AG08395 (cell line): ENCODE measurements around the gene SLC6A6.

Source experiments
- DNase-seq: peaks from one replicate; pipeline ENCODE4 v3.0.0; 2012; ENCODE audit warnings: mixed read lengths, low spot score

The SLC6A6 gene

DNA sequence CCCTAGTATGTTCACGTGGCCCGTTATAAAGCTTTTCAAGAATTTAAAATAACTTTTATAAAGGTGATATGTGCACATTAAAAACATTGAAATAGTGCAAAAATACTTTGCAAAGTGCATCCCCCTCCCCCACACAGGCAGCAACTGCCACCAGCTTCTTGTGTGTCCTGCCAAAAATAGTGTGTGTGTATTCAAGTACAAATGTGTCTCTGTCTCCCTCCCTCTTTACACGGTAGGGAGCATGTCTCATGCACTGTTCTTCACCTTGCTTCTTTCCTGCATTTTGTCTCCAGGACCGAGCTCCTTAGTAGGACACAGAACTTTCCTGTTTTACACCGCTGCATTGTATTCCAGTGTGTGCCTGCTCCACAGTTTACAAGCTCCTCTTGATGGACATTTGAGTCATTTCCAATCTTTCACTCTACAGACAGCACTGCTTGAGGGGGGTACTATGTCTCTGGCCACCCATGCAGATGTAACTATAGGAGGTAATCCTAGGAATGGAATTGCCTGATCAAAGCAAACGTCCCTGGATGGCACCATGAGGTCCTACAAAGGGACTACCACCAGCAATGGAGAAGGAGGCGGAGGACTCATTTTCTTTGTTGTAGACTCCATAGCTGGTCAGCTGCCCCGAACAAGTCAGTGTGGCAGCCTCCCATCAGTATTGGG is 52.4 kb downstream of the SLC6A6 start:
- no peak for DNase-seq

DNA sequence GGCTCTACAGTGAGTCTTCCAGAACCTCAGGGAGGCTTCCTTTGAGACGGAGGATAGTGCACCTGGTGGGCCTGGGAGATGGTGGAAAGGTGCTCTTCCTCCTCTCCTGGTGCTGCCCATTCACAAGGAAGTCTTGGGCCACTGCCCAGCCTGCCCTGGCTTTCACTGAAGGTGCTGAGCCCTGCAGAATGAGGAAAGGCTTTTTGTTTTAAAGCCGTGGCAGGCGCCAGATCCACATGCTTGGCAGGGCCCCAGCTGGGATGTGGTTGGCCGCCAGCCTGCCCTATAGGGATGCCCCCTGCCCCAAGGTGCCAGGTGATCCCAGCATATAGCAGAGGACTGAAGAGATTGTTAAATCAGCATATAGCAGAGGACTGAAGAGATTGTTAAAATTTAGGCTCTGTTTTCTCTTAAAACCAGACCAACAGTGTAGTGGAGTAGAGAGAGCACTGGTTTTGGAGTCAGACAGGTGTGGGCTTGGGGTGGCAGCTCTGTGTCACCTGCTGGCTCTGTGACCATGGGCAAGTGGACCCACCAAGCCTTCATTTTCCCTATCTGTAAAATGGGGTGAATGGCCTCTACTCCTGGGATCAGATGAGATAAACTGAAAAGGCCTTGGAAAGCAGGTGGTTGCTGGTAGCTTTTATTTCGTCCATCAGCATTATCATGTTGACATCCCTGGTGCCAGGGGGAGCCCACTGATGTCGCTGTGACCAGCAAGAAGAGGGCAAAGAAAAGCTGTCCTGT is 53.3 kb downstream of the SLC6A6 start:
- no peak for DNase-seq

DNA sequence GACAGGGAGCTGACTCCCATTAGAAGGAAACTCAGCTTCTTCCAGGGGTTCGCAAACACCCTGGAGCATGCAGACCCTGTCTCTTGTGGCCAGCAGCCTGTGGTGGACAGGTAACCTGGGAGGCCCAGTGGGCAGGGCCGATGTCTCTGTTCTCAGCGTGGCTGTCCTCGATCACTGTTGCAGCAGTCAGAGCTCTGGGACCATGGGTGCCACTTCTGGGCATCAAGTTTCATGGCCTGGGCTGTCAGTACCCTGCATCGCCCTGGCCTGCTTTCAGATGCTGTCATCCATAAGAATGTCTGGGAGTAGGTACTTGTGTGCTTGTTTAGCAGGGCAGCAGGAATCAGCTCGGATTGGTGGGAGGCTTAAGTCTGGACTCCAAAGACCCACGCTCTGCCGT is 54.4 kb downstream of the SLC6A6 start:
- no peak for DNase-seq

DNA sequence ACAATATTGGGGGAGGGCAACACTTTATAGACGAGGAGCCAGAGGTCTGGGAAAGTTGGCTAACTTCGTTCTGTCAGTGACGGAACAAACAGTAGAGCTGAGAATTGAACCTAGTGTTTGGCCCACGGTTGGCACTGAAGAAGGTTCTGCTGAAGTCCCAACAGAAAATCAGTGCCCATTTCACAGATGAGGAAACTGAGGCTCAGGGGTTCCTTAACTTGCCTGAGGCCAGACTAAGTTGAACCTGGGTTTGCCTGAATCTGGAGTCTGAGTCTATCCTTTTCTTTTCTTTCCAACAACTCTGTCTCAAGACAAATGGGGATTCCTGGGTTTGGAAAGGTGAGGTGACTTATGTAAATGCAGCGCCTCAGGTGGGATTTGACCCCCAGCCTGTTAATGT is 55.1 kb downstream of the SLC6A6 start:
- no peak for DNase-seq

DNA sequence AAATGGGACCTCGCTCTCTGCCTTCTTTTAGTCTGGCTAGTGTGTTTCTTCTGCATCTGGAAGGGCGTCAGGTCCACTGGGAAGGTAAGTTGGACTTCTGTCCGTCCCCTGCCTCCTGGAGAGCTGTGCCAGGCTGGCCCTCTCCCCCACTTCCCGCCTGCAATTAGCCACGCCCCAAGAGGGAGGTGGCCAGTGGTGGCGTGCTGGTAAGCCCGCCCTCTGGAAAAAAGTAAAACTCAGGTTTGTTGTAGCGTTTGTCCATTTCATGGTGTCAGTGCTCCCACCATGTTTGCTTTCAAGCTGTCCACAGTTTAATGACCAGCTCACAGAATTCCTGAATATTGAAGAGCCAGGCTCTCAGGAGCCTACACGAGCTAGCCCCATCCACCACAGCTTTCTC is 55.6 kb downstream of the SLC6A6 start:
- DNase-seq: no peak

DNA sequence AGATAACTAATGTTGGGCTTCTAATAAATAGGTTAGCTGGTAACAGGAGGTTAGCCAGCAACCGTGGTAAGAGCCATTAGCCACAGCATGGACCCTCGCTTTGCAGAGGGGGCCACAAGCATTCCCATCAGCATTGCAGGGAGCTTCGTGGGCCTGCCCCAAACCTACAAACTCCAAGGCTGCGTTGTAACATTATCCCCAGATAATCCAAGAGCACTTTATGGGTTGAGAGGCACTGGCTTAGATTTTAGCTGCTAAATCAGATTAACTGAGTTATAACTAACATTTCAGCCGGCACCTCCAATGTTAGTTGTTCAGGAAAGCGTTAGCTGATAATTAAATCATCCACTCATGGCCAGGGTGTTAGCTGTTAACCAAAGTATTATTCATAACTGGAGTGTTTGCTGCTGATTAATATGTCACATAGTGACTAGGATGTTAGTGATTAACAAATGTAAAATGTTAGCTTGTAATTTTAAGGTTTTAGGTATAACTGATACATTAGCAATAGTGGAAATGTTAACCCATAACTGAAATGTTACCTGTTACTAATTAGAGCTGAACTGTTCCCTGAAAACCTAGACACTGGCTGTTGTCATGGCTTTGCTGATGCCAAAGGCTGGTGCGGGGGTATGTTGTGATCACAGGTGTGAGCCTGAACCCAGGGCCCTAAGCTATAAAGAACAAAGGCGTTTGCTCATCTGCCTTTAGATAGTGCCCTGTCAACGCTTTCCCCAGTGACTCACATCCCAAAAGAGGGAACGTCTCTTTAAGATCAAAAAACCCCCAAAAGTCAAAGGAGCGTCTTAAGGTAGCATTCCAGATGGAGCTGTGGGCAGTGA is 56.2 kb downstream of the SLC6A6 start:
- no peak for DNase-seq

DNA sequence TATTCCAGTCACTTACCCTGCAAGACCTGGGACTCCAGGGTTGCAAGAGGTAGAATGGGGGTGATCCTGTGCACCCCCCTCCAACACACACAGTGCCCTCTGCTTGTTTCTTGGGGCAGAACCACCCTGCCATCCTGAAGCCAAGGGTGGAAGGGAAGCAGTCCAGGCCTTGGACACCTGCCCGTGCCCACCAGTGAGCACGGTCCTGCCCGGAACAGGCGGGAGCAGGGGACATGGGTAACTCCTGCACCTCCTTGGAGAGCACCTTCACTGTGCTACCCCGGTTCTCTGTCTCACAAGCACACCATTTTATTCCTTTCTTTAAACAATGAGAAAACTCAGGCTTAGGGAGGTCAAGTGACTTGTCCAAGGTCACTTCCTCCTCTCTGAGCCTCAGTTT is 57.0 kb downstream of the SLC6A6 start:
- DNase-seq: no peak

DNA sequence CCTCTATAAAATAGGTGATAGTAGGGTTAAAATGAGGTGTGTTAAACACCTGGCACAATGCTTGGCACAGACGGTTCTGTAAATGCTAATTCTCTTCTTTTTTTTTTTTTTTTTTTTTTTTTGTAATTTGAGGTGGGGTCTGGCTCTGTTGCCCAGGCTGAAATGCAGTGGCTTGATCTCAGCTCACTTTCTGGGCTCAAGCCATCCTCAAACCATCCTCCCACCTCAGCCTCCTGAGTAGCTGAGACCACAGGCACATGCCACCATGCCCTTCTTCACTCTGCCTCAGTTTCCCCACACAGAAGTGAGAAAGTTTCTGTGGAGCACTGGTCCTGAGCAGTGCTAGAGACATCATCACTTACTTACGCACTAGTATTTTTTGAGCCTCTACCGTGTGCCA is 57.4 kb downstream of the SLC6A6 start:
- DNase-seq: no peak

DNA sequence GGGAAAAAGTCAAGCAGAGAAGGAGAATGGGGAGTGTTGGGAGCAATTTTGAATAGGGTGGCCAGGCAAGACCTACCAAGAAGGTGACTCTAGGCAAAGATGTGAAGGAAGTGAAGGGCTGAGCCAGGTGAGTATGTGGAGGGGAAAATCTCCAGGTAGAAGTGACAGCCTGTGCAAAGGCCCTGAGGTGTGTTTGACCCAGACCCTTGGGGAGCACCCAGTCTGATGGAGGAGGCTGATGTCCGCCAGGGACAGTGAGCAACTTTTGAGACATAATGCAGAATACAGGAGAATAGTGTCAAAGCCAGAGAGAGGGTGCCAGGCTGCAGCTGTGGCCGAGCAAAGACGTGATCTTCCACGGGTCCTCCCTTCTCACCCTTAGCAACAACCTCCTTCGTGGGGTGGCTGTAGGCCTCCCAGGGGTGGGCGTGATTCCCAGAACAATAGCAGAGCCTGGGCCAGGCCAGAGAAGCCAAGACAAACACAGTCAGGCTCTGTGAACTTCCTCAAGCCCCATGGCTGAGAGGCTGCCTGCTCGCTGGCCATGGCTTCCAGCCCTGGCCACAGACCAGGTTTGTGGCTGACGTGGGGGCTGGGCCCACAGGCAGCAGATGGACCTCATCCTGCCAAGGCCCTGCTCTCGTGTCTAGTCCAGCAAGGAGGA is 58.1 kb downstream of the SLC6A6 start:
- peak; percentile 92 for DNase-seq

DNA sequence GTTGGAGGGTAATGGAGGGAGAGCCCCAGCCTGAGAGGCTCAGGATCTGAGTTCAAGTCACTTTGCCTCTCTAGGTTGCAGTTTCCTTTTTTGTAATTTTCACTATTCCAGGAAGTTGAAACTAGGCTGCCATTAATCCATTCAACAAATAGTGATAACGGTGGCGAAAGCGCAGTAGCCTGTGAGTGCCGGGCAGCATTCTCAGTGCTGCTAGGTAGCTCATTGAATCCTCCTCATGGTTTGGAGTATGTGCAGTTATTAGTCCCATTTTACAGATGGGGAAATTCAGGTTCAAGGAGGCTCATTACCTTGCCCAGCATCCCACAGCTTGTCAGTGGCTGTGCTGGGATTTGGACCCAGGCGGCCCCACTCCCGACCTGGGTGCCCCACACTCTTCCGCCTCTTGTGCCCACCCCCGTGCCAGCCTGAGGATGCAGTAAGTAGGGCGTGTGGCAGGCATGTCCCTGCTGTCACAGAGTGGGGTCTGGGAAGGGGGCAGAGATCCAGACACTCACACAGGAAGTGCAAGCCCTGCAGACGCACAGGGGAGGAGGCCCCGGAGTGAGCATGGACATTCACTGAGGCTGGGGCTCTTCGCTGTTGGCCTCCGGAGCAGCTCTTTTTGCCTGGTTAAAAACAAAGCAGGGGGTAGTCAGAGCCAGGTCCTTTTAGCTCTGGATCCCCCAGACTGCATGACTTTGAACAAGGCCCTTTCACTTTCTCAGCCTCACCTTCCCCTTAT is 58.8 kb downstream of the SLC6A6 start:
- no peak for DNase-seq

DNA sequence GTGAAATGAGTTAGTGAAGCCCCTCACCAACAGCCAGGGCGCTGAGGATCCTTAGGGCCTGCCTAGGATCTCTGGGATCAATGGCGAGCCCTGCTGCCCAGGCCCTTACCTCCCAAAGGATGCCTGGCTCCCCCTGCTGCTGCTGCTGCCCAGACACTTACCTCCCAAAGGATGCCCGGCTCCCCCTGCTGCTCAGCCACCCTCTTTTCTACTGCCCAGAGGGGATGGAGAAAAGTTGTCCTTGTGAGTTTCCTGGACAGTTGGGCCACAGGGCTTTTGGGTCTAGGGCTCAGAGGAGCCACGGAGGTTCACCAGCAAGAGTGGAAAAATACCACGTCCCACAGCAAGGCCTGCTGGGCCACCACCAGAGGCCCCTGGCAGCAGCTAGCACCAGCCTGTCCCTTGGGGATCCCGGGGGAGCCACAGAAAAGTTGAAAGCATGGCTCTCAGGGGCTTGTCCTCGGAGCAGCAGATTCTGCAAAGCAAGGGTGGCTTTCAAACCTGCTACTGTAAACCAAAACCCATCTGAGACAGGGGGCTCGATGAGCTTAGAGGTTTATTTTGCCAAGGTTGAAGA is 59.4 kb downstream of the SLC6A6 start:
- peak; percentile 70 for DNase-seq

DNA sequence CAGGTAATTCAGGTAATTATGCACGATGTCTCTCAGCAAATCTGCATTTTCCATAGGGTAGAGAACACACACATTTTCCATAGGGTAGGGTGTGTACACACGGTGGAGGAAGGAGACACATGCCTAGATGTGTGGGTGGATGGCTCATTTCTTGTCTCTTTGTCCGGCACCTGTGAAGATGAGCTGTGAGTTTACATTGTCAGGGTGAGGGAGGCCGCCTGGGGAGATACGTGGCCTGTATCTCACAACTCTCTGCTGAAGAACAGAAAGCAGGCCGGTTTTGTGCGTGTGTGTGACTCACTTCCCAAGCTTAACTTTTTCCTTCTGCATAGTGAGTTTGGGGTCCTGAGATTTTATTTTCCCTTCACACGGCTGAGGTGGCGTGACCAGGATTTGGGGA is 60.3 kb downstream of the SLC6A6 start:
- DNase-seq: no peak

DNA sequence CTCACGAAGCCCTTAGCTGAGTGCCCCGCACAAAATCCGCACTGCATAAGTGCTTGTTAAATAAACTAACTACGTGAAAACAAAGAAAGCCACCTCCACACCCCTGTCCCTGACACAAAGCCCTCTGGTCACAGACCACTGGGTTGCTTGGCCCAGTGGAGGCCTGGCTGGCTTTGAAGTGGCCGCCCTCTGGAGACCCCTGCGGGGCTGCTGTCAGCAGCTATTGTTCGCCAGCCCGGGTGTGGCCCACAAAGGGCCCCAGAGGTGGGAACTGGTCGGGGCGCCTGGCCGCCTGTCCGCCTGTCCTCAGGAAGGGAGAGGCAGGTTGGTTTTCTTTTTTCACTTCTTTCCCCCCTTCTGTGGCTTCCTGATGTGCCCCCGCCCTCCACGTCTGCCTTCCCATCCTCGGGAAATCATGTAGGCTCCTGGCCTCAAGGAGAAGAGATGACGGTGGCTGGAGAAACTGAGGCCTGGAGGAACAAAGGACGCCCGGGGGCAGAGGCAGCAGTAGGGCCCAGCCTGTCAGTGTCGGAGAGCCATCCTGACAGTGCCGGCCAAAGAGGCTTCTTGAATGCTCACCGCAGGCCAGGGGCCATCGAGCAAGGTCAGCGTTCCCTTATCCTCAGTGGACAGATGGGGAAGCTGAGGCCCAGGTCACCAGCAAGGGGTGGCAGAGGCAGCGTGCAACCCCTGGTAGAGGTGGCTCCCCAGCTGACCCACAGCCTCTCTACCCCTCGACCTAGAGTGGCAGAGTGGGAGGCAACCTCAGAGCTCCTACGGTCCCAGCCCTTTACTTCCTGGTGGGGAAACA is 61.1 kb downstream of the SLC6A6 start:
- no peak for DNase-seq

DNA sequence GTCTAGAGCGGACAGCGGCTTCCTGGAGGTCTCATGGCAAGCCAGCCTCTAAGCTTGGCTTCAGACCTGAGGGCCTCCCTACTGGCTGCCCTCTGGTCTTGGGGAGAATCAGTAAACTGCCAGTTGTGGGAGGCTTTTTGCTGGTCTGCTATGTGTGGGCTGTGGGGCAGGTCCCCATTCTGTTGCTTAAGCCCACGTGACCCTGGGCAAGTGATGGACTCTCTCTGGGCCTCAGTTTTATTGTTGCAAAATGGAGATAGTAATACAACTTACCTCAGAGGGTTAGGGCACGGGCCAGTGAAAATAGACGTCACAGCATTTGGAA is 61.7 kb downstream of the SLC6A6 start:
- DNase-seq: no peak

DNA sequence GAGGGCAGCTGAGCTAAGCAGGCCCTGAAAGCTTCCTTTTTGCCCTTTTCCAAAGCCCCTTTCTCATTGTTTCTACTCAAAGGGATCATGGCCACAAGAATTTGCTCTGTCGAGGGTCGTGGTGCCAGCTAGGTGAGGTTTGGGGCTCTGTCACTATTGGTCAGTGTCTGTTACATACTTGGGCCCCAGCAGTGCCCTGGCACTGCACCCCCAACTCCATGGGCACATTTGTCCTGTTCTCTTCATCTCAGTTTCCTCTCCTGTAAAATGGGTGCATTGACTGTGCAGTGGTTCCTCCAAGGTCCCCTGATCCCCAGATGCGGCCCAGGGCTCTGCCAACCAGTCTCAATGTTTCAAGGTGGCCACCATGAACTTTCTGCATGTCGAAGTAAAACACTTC is 62.1 kb downstream of the SLC6A6 start:
- DNase-seq: no peak

DNA sequence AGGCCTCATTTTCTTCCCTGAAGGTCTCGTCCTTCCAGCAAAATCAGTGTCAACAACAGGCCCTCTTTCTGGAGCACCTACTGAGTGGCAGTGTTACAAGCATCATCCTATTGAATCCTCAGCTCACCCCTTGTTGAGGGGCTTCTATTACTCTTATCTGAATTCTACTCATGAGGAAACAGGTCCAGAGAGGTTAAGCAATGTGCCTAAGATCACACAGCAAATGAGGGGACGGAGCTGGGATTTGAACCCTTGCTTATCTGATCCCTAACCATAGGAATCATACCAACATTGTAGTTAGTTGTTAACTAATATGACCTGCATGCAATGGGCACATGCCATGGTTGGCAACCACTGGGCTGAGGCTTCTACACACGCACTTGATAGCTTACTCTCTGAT is 63.0 kb downstream of the SLC6A6 start:
- DNase-seq: no peak

DNA sequence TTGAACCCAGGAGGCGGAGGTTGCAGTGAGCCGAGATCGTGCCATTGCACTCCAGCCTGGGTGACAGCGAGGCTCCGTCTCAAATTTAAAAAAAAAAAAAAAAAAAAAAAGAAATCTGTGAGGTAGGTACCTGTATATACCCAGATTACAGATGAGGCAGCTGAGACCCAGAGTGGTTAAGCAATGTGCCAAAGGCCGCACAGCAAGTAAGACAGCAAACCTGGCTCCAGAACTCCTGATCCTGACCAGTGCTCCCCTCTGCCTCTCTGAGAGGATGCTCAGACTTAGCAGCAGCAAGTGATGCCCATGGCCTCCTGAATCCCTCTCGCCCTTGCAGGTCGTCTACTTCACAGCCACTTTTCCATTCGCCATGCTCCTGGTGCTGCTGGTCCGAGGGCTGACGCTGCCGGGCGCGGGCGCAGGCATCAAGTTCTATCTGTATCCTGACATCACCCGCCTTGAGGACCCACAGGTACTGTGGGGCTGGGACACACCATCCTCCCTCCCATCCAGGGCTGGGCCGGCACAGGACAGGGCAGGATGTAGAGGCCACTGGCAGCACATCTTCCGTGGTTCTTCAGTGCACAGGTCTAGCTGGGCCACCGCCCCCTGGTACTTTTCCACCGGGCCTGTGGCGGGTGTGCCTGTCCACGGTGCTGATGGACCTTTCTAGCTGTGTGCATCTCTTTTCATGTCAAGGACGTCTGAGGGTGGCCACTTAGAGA is 63.9 kb downstream of the SLC6A6 start:
- DNase-seq: no peak

DNA sequence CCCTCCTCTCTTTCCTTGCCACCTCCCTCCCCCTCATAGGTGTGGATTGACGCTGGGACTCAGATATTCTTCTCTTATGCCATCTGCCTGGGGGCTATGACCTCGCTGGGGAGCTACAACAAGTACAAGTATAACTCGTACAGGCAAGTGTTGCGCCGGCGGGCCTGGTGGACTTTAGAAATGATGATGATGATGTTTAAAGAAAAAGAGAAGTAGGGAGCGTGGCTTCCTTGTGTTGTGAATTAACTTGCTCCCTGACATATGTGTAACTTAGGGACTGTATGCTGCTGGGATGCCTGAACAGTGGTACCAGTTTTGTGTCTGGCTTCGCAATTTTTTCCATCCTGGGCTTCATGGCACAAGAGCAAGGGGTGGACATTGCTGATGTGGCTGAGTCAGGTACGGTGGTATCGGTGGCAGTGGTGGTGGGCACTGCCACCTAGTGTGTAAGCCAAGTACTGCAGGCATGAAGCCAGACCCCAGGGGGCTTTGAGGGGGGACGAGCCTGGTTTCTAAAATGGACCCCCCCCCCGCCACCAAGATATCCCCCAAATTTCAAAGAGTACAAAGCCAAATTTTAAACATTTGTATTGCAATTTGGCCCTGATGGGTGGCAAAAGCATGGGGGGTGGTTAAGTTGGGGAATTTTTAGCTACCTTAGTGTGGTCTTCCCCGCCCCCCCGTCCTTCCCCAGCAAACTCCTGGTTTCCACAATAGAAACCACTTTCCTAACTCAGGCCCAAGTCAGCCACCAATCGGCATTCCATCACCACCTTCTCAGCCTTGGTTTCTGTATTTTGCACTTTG is 65.6 kb downstream of the SLC6A6 start:
- DNase-seq: peak; percentile 77

DNA sequence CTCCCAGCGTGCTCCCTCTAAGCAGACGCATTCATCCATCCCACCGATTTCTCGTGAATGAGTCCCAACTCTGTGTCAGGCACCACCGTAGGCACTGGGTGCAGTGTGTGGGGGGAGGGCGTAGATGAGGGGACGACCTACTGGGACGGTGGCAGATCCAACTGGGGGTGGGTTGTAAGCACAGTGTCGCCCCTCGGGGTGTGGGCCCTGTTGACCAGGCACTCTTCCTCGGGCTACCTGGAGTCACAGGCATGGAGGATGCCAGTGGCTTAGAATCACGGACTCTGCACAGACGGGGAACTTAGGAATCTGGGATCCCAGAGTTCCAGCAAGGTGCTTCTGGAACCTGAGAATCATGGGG is 66.2 kb downstream of the SLC6A6 start:
- no peak for DNase-seq
